Fibroblast of gingiva (primary cell): Measurements from ENCODE around the gene ASGR2.
"Not testable (repeated sequence)": the region's sequence is repeated elsewhere in the genome, so short reads cannot be mapped to it uniquely, and the experiment has no call there.

Experiments
- DNase-seq: peaks from one replicate; pipeline ENCODE4 v3.0.0-alpha.2; 2011; ENCODE audit warnings: low read depth

ASGR2 gene

DNA sequence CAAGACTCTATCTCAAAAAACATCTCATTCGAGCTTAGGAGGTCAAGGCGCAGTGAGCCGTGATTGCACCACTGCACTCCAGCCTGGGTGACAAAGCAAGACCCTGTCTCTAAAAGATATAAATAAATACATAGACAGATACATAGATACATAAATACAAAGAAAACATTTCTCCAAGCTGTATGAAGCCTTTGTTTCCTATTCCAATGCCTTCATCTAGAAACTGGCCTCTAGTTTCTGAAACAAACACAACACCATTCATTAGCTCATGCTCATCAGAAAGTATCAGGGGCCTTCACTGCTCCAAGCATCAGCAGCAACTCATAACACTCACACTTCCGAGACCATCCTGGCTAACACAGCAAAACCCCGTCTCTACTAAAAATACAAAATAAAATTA is 10.3 kb upstream of the ASGR2 start:
- DNase-seq, result no peak

DNA sequence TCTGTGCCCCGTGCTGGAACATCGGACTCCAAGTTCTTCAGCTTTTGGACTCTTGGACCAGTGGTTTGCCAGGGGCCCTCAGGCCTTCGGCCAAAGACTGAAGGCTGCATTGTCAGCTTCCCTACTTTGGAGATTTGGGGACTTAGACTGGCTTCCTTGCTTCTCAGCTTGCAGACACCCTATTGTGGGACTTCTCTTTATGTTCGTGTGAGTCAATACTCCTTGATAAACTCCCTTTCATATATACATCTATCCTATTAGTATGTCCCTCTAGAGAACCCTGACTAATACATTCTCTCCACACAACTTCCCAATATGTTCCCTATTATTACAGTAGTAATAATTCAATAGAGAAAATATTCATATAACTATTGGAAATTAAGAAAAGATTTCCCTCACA is 9.2 kb upstream of the ASGR2 start:
- no peak for DNase-seq

DNA sequence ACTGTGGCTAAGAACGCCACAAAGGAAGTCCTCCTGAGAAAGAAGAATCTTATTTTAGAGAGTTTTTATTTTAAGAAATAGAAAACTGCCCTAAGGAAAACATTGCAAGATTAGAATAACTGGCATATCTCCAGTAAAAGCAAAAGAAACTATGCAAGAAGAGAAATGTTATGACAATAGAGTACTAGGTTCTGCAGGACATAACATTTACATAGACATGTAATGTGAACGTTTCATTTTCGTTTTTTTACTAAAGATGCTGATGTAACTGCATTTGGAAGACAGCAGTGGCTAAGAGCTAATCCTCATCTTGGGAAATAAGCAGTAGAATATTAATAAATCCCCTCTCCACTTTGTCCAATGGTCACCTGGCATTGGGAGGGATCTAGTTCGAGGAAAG is 7.8 kb upstream of the ASGR2 start:
- peak; percentile 29 for DNase-seq

DNA sequence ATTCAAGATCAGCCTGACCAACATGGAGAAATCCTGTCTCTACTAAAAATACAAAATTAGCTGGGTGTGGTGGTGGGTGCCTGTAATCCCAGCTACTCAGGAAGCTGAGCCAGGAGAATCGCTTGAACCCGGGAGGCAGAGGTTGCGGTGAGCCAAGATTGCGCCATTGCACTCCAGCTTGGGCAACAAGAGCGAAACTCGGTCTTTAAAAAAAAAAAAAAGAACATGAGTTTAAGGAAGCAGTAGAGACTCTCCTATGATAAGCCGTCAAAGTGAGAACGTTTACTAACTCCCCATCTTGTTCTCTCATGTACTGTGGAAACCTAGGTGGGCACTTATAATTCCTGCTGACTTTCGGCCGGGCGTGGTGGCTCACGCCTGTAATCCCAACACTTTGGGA is 6.0 kb upstream of the ASGR2 start:
- DNase-seq, result not testable (repeated sequence)

DNA sequence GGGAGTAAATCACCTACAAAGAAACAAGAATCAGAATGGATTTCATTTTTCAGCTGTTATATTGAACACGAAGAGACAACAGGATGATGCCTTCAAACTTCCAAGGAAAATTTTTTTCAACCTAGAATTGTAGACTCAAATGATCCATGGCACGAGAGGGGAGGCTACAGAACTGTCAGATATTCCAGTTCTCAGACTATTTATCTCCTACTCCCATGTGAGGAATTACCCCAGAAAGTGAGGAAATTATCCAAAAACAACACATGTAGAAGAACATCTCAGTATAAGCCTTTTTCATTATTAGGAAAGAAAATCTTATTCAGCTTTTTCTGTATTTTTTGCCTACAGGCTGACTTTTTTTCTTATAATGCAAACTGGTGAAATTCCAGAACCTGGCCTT is 5.5 kb upstream of the ASGR2 start:
- DNase-seq, result no peak

DNA sequence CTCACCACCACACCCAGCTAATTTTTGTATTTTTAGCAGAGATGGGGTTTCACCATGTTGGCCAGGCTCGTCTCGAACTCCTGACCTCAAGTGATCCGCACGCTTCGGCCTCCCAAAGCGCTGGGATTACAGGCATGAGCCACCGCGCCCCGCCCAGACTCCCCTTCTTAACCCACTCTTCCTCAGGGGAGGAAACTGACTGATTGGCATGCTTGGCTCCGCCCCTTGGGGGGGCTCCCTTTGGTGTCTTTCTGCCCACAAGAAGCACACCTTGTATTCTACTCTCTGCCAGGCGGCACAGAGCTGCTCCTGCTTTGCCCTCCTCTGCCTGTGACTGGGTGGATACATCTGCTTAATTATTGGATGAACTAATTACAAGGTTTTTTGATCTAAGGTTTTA is 4.7 kb upstream of the ASGR2 start:
- DNase-seq, result no peak

DNA sequence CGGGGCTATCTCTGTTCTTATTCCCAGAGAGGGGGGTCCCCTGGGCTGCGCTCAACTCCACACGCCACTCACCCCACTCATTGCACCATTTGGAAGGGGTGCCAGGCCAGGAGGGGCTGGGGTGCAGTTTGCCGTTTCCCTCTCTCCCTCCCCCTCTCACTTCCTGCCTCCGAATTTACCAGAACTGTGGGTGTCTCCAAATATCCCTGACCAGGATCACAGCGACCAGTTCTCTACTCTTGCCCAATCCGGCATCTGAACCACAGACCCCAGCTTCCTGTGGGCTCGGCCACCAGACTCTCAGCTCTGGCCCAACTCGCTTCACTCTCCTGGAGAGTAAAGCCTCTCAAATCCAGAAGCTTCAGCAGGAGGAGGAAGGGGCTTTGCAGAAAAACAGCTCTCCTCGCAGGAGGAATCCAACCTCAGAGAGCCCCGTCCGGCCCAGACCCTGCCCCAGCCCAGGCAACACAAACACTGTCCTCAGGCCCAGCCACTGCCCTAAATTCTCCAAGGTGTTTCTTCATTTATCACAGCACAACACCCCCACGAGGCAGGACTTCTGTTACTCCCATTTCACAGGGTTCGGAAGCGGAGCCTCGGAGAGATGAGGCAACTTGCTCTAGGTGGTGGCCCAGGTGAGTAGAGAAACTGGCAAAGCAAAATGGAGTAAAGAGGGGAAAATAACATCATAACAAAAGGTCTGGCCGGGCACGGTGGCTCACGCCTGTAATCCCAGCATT is 423 bp upstream of the ASGR2 start:
- DNase-seq, result no peak

DNA sequence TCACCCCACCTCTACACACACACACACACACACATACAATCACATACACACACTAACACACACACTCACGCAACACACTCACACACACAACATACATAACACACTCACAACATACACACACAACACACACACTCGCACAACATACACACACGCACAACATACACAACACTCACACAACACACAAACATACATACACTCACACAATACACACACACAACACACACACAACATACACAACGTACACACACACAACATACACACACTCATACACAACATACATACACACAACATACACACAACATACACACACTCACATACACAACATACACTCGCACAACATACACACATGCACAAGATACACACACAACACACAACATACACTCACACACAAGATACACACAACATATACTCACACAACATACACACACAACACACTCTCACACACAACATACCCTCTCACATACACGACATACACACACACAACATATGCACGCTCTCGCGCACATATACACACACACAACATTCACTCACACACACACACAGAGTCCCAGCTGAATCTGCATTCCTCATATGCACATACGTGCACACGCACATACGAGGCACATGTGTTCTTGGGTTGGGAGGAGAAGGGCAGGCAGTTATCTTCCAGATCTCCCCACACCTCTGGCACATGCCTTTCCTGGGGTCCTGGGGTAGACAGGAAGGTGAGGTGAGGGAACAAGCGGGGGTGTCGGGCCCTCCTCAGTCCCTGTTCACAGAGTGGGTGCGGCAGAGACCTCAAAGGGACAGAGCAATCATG is 1.1 kb downstream of the ASGR2 start:
- DNase-seq, result no peak

DNA sequence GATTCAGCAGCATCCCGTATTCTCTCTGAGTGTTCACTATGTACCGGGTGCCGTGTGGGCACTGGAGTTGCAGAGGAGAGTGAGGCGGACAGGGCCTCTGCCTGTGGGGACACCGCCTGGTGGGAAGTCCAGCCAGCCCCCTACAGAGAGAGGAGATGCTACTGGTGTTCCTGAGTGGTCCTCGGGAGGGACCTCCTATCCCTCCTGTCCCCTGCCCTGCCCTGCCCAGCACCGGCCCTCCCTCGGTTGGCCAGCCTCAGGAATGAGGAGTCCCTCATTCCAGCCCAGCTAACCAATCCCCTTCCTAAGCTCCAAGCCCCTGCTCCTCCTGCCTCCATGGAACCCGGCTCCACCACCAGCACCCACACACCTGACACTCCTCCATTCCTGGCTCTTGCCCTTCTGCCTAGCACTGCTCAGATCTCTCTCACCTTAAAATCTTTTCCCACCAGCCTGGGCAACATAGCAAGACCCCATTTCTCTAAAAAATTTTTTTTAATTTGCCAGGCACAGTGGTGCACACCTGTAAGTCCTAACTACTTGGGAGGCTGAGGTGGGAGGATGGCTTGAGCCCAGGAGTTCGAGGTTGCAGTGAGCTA is 2.0 kb downstream of the ASGR2 start:
- no peak for DNase-seq

DNA sequence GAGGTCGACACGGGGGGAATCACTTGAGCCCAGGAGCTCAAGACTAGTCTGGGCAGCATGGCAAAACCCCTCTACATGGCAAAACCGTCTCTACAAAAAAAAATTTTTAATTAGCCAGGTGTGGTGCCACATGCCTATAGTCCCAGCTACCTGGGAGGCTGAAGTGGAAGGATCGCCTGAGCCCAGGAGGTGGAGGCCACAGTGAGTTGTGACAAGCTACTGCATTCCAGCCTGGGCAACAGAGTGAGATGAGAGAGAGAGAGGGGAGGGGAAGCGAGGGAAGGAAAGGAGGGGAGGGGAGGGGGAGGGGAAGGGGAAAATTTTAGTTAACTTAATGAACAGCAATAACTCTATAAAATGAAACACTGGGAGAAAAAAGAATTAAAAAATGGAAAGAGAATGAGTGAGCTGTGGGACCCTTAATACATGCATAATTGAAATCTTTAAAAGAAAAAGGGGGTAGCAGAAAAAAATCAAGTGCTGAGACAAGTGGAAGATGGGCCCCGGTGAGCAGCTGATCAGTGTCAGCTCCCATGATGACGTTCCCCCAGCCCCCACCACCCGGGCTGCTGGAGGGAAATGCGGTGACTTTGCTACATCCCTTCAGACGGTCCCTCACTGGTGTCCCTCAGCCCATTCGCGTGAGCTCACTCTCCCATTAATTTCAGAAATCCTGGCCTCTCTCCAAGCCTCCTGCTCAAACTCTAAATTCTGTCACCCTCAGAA is 2.7 kb downstream of the ASGR2 start:
- DNase-seq, result no peak

DNA sequence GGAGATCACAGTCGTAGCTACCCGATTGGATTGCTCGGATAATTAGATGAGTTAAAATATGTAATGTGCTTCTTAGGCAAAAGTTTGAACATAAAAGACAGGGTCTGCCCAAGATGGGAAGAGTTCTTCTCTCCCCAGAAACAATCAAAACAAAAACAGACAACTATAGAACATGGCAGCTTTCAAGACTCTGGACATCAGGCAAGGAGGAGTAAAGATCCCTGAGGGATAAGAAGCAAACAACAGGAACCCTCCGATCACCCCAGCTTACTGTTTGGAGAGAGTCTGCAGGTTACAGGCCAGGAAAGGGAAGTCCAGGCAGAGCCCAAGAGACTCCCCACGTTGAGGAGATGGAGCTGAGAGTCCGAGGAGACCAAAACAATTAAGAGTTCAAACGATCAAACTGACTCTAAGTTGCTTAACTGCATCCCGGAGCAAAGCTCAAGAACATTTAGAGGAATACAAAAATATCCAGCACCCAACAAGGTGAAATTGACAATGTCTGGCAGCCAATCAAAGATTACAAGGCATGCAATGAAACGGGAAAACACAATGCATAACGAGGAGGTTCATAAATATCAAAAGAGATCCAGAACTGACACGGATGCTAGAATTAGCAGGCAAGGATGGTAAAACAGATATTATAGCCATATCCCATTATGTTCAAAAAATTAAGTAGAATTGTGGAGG is 3.9 kb downstream of the ASGR2 start:
- no peak for DNase-seq

DNA sequence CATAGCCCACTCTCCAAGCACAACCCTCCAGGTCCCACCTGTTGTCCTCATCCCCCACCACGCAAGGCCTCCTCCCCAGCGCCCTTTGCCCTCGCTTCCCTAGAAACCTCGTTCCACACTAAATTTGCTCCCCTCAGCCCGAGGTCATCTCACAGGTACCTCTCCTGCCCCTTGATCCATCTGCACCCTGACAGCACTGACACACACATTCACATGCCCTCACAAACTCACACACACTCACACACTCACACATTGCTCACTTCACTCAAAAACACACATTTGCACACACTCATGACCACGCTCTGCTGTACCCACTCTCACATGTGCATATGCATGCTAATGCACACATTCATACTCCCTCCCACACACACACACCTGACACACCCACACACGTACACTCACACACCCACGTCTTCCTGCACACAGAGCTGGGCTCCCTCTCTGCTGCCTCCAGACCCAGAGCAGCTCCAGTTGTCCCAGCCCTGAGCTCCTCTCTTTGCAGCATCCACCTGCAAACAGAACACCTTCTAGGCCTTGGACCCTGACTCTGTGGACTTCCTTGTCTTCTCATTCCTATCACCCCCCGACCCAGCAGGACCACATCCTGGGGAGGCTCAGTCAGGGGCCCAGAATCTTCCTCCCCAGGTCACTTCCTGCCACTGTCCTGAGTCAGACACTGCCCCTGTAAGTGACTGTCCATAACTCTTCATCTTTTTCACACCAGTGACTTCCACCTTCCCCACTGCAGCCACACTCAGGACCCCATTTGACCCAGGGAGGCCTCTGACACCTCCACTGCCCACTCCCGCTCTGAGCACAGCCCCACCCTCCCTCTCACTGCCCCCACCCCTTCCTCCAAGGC is 4.9 kb downstream of the ASGR2 start:
- DNase-seq, result no peak

DNA sequence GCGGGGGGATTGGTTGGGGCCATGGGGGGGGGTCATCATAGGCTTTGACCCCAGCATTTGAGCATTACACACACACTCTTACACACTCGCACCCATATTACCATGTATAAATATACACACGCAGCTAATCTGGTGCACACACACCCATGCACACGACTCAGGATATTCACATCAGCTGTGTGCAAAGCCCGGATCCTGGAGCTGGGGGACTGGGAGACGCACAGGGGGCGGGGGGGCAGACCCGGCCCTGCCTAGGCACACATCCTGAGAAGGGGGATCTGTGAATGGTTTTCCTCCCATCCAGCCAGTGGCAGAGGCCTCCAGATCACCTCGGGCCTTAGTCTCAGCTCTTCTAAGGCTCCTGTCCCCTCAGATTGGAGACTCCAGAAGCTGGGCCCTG is 5.6 kb downstream of the ASGR2 start:
- no peak for DNase-seq

DNA sequence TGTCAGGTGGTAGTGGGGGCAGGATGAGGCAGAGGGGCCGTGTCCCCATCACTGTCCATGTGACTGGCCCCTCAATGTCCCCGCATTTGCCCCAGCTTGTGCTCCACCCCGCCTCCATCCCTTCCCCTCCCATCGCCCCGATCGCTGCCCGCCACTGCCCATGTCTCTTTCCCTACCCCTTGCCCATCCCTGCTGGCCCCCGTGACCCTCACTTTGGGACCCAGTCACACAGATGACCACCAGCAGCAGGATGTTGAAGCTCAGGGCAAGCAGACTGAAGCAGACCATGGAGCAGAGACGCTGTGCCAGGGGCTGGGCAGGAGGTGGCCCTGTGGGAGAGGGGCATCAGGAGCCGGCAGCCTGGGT is 6.1 kb downstream of the ASGR2 start:
- no peak for DNase-seq

DNA sequence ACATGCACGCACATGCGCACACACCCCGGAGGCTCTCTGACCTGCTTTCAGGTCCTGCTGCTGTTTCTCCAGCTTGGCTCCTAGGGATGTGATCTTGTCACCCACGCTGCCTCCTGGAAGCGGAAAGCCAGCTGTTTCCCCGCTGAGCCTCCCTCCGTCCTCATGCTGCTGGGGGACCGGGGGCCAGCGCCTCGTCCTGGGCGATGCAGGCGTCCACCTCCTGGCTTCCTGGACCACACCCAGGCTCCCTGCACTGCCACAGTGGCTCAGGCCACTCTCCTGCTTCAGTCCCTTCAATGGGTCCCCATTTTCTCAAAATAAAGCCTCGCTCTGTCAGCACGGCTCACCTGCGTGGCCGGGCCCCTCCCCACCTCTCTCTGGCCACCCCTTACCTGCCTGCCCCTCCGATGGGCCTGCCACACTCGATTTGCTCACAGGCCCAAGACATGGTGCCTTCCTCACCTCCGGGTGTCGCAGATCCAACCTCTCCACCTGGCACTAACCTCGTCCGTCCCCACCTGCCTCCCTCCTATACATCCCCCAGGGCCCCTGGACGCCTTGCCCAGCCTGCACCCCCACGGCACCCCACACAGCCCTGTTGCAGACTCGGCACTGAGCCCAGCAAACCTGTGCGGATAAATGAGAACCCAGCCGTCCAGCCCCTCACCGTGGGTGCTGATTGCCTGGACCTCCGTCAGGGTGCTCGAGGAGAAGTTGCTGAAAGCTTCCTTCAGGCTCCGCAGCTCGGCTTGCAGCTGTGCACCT is 6.6 kb downstream of the ASGR2 start:
- DNase-seq, result no peak

DNA sequence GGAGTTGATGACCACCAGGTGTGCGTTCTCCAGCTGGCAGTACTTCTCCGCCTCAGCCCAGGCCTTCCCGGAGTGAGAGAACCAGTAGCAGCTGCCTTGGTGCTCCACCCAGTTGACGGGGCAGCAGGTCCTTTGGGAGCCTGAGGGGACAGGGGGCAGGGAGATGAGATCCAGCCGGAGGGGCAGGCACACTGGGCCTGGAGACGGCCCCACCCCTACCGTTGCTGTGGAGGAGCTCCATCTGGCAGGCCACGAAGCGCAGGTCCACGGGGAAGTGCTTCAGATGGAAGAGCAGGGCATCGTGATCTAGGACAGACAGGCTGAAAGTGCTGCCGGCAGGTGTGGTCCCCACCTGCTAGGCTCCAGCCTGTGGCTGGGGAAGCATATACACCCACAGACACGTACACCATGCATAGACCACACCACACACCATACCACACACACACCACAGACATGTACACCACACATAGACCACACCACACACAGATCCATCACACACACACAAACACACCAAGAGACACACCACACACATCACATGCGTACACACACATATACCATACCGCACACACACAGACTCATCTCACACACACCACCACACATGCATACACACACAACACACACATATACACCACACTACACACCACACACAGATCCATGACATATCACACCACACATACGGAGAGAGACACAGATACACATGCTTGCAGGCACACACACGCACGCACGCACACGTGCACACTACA is 7.4 kb downstream of the ASGR2 start:
- no peak for DNase-seq

DNA sequence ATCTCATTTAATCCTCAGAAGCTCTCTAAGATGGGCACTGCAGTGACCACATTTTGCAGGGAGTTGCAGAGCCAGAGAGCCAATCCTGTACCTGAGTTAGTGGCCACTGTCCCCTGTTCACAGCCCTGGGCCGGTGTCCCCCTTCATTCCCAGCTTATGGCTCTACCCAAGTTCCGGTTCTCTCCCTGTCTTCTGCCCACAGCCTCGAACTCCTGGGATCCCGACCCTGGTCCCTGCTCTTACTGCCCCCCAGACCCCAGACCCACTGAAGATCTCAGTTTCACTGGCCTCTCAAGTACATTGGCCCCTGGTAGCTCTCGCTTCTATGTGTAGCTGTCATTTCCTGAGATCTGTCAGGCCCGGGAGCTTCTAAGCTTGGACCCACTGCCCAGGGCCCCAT is 12.2 kb downstream of the ASGR2 start:
- DNase-seq, result no peak

DNA sequence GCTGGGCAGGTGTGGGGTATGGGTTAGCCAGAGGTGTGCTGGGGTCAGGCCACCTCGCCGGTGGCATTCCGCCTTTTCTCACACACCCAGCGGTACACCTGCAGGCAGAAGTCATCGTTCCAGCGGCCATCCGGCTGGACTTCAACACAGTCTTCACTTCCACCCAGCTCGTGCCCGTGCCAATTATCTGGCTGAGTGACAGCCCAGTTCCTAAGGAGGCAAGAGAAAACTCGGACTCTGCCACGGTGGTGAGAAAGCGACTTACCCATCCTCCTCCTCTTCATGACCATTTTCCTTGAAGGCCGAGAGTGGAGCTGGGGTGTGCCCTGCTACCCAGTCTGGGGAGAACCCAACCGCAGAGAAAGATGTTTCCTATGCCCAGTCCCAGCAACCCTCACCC is 13.1 kb downstream of the ASGR2 start:
- no peak for DNase-seq

DNA sequence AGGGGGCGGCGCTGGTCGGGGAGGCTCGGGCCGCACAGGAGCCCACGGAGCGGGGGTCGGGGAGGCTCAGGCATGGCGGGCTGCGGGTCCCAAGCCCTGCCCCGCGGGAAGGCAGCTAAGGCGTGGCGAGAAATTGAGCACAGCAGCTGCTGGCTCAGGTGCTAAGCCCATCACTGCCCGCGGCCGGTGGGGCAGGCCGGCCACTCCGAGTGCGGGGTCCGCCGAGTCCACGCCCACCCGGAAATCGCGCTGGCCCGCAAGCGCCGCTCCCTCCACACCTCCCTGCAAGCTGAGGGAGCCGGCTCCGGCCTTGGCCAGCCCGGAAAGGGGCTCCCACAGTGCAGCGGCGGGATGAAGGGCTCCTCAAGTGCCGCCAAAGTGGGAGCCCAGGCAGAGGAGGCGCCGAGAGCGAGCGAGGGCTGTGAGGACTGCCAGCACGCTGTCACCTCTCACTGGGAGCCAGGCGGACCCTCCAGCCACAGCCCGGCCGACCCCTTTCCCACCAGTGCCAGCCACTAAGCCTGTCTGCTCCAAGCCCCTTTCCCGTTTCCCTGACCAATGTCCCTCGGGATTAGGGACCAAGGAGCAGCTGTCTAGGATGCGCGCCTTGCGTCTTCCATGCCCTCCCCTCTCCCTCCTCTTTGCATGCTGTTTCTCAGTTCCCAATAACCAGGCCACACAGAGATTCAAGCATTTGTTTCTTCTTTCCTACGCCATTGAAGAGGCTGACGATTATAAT is 13.8 kb downstream of the ASGR2 start:
- DNase-seq, result not testable (repeated sequence)
